ENCODE data around the gene SP9.

GRCh38 chr2:174343623-174344455, 9.1 kb downstream of the SP9 start:
- TF ChIP-seq CTCF (IDR thresholded peaks at IDR 0.05) (no peak), POLR2AphosphoS5 (IDR thresholded peaks at IDR 0.05; ENCODE audit: low read depth, low read length) (no peak)

All from Panc1 (cell line).